CD4-positive, alpha-beta T cell treated with Interleukin-4 for 4 hours (primary cell): Measurements from ENCODE around the gene NFATC2IP.
"Not testable (repeated sequence)": the region's sequence is repeated elsewhere in the genome, so short reads cannot be mapped to it uniquely, and the experiment has no call there.

ENCODE experiments used
- DNase-seq: peaks from one replicate; pipeline ENCODE4 v3.0.0-alpha.2; 2020

Gene NFATC2IP

DNA sequence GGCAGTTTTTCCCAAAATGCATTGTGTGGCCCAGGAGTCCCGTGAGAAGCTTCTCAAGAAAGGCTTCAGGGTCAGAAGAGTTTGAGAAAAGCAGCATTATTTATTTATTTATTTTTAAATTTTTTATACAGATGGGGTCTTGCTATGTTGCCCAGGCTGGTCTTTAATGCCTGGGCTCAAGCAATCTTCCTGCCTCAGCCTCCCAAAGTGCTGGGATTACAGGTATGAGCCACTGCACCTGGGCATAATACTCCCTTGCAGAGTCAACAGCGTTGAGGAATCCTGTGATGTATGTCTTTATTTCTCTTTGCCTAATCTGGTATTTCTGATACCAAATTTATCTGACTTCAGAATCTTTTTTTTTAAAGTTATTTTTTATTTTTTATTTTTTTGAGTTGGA is 49.3 kb downstream of the NFATC2IP start:
- no peak for DNase-seq

GRCh38 chr16:29004496-29005139 is 53.9 kb downstream of the NFATC2IP start:
- not testable (repeated sequence) for DNase-seq

- peak; percentile 88 for DNase-seq
Observed at GRCh38 chr16:29007730-29008593, 57.2 kb downstream of the NFATC2IP start.

GRCh38 chr16:29009050-29009837 is 58.5 kb downstream of the NFATC2IP start:
- peak; percentile 35 for DNase-seq

DNA sequence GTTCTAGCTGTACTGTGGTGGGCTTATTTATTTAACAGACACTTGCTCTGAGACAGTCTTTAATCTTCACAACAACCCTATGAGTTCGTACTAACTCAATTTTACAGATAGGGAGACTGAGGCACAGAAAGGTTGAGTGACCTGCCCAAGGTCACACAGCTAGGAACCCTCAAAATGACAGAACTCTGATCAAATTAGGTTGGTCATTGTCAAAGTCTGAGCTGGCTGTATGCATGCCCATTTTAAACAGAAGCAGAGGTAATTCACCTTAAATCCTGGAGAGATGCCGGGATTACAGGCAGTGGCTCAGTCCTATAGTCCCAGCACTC is 59.1 kb downstream of the NFATC2IP start:
- DNase-seq, result no peak

GRCh38 chr16:29011112-29011511 is 60.4 kb downstream of the NFATC2IP start:
- no peak for DNase-seq

DNA sequence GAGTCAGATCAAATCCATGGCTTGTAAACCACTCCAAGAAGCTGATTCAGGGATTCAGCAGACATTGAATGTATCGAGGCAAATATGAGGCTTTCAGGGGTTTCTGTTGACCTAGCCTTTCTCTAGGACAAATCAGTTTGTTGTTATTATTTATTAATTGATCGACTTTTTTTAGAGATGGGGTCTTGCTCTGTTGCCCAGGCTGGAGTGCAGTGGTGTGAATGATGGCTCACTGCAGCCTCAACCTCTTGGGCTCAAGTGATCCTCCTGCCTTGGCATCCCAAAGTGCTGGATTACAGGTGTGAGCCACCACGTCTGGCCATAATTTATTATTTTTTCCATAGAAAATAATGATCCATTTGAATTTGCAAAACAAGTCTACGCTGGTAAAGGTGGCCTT is 61.1 kb downstream of the NFATC2IP start:
- no peak for DNase-seq

DNA sequence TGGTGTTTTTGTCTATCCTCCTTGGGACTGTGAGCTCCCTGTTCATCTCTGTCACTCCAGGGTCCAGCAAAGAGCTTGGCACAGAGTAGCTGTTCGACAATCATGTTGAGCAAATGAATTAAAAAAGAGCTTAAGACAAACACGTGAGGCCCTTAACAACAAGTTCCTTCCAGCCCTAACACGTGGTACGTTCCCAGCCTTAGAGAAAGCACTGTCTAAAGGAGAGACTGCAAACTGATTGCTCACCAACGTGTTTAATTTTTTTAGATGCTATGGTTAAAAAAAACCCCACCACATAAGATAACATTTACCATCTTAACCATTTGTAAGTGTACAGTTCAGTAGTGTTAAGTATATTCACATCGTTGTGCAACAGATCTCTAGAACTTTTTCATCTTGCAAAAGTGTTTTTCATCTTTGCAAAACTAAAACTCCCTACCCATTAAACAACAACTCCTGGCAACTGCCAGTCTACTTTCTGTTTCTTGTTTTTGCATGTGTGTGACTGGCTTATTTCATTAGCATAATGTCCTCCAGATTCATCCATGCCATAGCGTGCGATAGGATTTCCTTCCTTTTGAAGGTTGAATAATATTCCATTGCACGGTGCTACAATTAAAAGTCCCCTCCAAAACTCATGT is 62.3 kb downstream of the NFATC2IP start:
- peak; percentile 81 for DNase-seq

- no peak for DNase-seq
Observed at GRCh38 chr16:29014561-29015069, 63.9 kb downstream of the NFATC2IP start.
